ENCODE data around the gene LAMP1. TPM values are rescaled to one million over a fixed set of nuclear protein-coding genes. Genes with fewer than 3 reads are reported as not detected.
A peak's percentile ranks its signal among the peaks of the same experiment; 100 is the strongest.
"Not testable (repeated sequence)": the region's sequence is repeated elsewhere in the genome, so short reads cannot be mapped to it uniquely, and the experiment has no call there.

LAMP1 gene
- total and polyA plus RNA-seq, 12 donors = 35.9 to 153 (median 97.3) TPM

GRCh38 chr13:113342820-113343691 is 46.0 kb downstream of the LAMP1 start:
- H3K27me3 ChIP-seq = no peaks in the 10 kb centered on the region
- no peak for TF ChIP-seq CTCF (IDR thresholded peaks at IDR 0.05)
- H3K27ac ChIP-seq = no peak overlapping the region
- intact Hi-C loops (cut with DNase I) = no loop called here
- no peaks in the 10 kb centered on the region for H3K4me1 ChIP-seq
- no peaks in the 10 kb centered on the region for H3K36me3 ChIP-seq
- H3K4me3 ChIP-seq = no peak overlapping the region
- no peak for DNase-seq
- ATAC-seq = peak in 1 of 8 donors; percentile 50
- 87 to 88% methylated on average over 34 of the region's 34 CpGs for WGBS, 2 donors
- H3K9me3 ChIP-seq = peaks cover 0 to 7% (median 0%) of the 10 kb centered on the region in 11 donors

DNA sequence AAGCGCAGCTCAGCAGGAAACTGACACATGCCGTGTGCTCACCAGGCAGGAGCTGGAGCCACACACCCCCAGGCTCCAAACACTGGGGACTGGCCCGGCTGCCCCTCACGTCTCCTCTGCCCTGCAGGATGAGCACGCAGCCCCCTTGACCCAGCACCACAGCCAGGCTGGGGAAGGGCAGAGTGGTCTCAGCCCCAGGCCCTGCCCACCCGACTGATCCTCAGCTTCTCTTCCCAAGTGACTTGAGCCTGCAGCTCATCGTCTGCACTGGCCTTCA is 46.6 kb downstream of the LAMP1 start:
- Histone ChIP-seq H3K4me1 (no peaks in the 10 kb centered on the region), H3K4me3 (no peak overlapping the region), H3K27ac (no peak overlapping the region), H3K9me3 (peaks cover 0 to 7% (median 0%) of the 10 kb centered on the region in 11 donors), H3K36me3 (no peaks in the 10 kb centered on the region), H3K27me3 (no peaks in the 10 kb centered on the region)
- 87 to 94% methylated on average over 7 of the region's 7 CpGs for WGBS, 2 donors
- ATAC-seq = no peak
- no peak for TF ChIP-seq CTCF (IDR thresholded peaks at IDR 0.05)
- intact Hi-C loops (cut with DNase I) = no loop called here
- no peak for DNase-seq

- DNase-seq (no peak), ATAC-seq (no peak)
- no peaks in the 10 kb centered on the region for H3K36me3 ChIP-seq
- intact Hi-C loops (cut with DNase I) = no loop called here
- 96 to 98% methylated on average over 17 of the region's 17 CpGs for WGBS, 2 donors
- H3K27ac ChIP-seq = no peak overlapping the region
- H3K4me1 ChIP-seq = no peaks in the 10 kb centered on the region
- no peaks in the 10 kb centered on the region for H3K27me3 ChIP-seq
- H3K4me3 ChIP-seq = no peak overlapping the region
- H3K9me3 ChIP-seq = peaks cover 0 to 7% (median 0%) of the 10 kb centered on the region in 11 donors
- no peak for TF ChIP-seq CTCF (IDR thresholded peaks at IDR 0.05)
Observed at GRCh38 chr13:113345486-113345885, 48.4 kb downstream of the LAMP1 start.

GRCh38 chr13:113347736-113348225 is 50.7 kb downstream of the LAMP1 start:
- H3K36me3 ChIP-seq; H3K4me3 ChIP-seq; H3K27me3 ChIP-seq; intact Hi-C loops (cut with DNase I); DNase-seq; H3K4me1 ChIP-seq; H3K27ac ChIP-seq; H3K9me3 ChIP-seq; ATAC-seq: not testable (repeated sequence)
- 95 to 96% methylated on average over 19 of the region's 19 CpGs for WGBS, 2 donors

DNA sequence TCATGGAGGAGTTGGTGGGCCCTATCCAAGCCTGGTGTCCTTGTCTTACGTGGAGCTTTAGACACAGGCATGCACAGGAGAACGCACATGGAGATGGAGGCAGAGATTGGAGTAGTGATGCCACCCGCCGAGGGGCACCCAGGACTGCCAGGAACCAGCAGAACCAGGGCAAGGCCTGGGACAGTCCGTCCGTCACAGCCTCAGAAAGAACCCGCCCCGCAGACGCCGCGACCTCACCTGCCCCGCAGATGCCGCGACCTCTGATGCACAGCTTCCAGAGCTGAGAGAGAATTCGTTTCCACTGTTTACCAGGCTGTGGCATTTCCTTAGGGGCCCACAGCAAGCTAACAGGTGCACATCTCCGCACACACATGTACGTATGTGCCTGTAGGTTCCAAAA is 51.6 kb downstream of the LAMP1 start:
- no peaks in the 10 kb centered on the region for H3K36me3 ChIP-seq
- no peaks in the 10 kb centered on the region for H3K4me1 ChIP-seq
- intact Hi-C loops (cut with DNase I) = no loop called here
- no peak for TF ChIP-seq CTCF (IDR thresholded peaks at IDR 0.05)
- ATAC-seq (no peak), DNase-seq (no peak)
- no peaks in the 10 kb centered on the region for H3K27me3 ChIP-seq
- 96 to 97% methylated on average over 17 of the region's 17 CpGs for WGBS, 2 donors
- H3K9me3 ChIP-seq = peaks cover 0 to 7% (median 0%) of the 10 kb centered on the region in 11 donors
- H3K27ac ChIP-seq = no peak overlapping the region
- no peak overlapping the region for H3K4me3 ChIP-seq
